Kidney (tissue), 14 donors: ENCODE data around the gene FBLN2. TPM values are rescaled to one million over a fixed set of nuclear protein-coding genes. Genes with fewer than 3 reads are reported as not detected.

ENCODE experiments used
- DNase-seq, 5 donors: peaks; one replicate each; pipeline ENCODE4 v3.0.0-alpha.2; 2013 to 2020
- FAIRE-seq: peaks from 2 replicates; lab custom pipeline; 2012; peaks lifted over from hg19 to GRCh38; lab: Jason Lieb, UNC
- H3K27ac ChIP-seq, 2 donors: one replicate each; pipeline ENCODE4 v1.7.0; 2013; ENCODE audit warnings: low read depth in 2 of 2, low read length in 2 of 2, inconsistent platforms in 1 of 2
- H3K27me3 ChIP-seq: one replicate; pipeline ENCODE4 v1.7.1; 2013; ENCODE audit warnings: low read length, inconsistent platforms; ENCODE audit not compliant: control insufficient read depth, insufficient read depth
- H3K36me3 ChIP-seq, 3 donors: one replicate each; pipeline versions ENCODE4 v1.7.0 to v1.7.1; 2013; ENCODE audit warnings: low read length in 3 of 3, control low read depth in 1 of 3, inconsistent platforms in 1 of 3; ENCODE audit not compliant: insufficient read depth in 3 of 3, control insufficient read depth in 2 of 3
- H3K4me1 ChIP-seq, 3 donors: one replicate each; pipeline versions ENCODE4 v1.7.0 to v1.7.1; 2013; ENCODE audit warnings: low read length in 3 of 3, inconsistent platforms in 1 of 3, low read depth in 1 of 3; ENCODE audit not compliant: control insufficient read depth in 2 of 3, insufficient read depth in 2 of 3
- H3K4me3 ChIP-seq, 3 donors: one replicate each; pipeline versions ENCODE4 v1.7.0 to v1.8.1; 2013; ENCODE audit warnings: low read length in 3 of 3, control low read depth in 1 of 3, inconsistent platforms in 1 of 3
- H3K9ac ChIP-seq, 3 donors: one replicate each; pipeline versions ENCODE4 v1.7.0 to v1.7.1; 2013; ENCODE audit warnings: low read length in 3 of 3, control low read depth in 1 of 3, inconsistent platforms in 1 of 3
- H3K9me3 ChIP-seq, 3 donors: one replicate each; pipeline versions ENCODE4 v1.7.0 to v1.7.1; 2013; ENCODE audit warnings: low read length in 3 of 3, control low read depth in 1 of 3, inconsistent platforms in 1 of 3; ENCODE audit not compliant: control insufficient read depth in 2 of 3, insufficient read depth in 1 of 3
- CTCF ChIP-seq: IDR thresholded peaks from 3 replicates; pipeline ENCODE4 v1.5.1; 2012; ENCODE audit warnings: mild to moderate bottlenecking, moderate library complexity, borderline replicate concordance; ENCODE audit not compliant: insufficient read depth; ENCODE audit errors: extremely low read depth
- intact Hi-C: fragments of 100-400 bp; cut with DNase I; formaldehyde crosslinking; loops from one replicate; pipeline ENCODE4 v1.11.1; 2022
- polyA plus RNA-seq: library from polyadenylated mRNA; stranded (reverse); fragments of 350-450 nt; fragmentation: Illumina TruSeq; extraction: RNeasy Lipid Tissue Mini Kit (QIAGEN cat#74804); gene quantifications from one replicate; pipeline ENCODE4 v1.2.3, GENCODE V29; 2014; ENCODE audit warnings: low read depth, low replicate concordance; ENCODE audit not compliant: insufficient read depth
- total RNA-seq: library from RNA; stranded (reverse); fragmentation: NEBNext Ultra II Directional; extraction: Animal tissue kit (Norgen Biotek cat#: 25700); gene quantifications from one replicate; pipeline ENCODE4 v1.2.1, GENCODE V29; 2021
- donor health status: control.
- donor health status: control.
- donor health status: control.
- donor health status: control.
- donor health status: control.
- donor health status: DM: yes; HTN: yes; CAD: no.
- donor health status: Normal renal cell carcinoma (clear cell type).

The FBLN2 gene
- total and polyA plus RNA-seq, 2 donors from 2014 or later, result 3.2 to 43.4 TPM

GRCh38 chr3:13624021-13624420 lies 75.1 kb downstream of the FBLN2 start:
- DNase-seq (peak in 1 of 5 donors; percentile 35), FAIRE-seq (no peak)
- Histone ChIP-seq H3K27ac (no peak overlapping the region), H3K27me3 (no peaks in the 10 kb centered on the region), H3K4me1 (no peaks in the 10 kb centered on the region), H3K9me3 (no peaks in the 10 kb centered on the region), H3K4me3 (no peak overlapping the region), H3K9ac (no peak overlapping the region), H3K36me3 (no peaks in the 10 kb centered on the region)
- no peak for TF ChIP-seq CTCF
- intact Hi-C loops, result no loop called here

GRCh38 chr3:13624671-13625125 lies 75.8 kb downstream of the FBLN2 start:
- no peaks in the 10 kb centered on the region for H3K27me3 ChIP-seq
- H3K4me1 ChIP-seq, result no peaks in the 10 kb centered on the region
- H3K27ac ChIP-seq, result no peak overlapping the region
- no peak overlapping the region for H3K4me3 ChIP-seq
- intact Hi-C loops, result no loop called here
- peak in 1 of 5 donors; percentile 56 for DNase-seq
- no peak for FAIRE-seq
- no peaks in the 10 kb centered on the region for H3K9me3 ChIP-seq
- H3K9ac ChIP-seq, result no peak overlapping the region
- no peaks in the 10 kb centered on the region for H3K36me3 ChIP-seq
- no peak for TF ChIP-seq CTCF

GRCh38 chr3:13626396-13626795 lies 77.5 kb downstream of the FBLN2 start:
- DNase-seq, result peak in 1 of 5 donors; percentile 46

More at GRCh38 chr3:13626396-13626795, 77.5 kb downstream of the FBLN2 start:
- intact Hi-C loops, result no loop called here
- no peaks in the 10 kb centered on the region for H3K36me3 ChIP-seq
- no peaks in the 10 kb centered on the region for H3K27me3 ChIP-seq
- H3K4me1 ChIP-seq, result no peaks in the 10 kb centered on the region
- TF ChIP-seq CTCF, result no peak
- H3K9ac ChIP-seq, result no peak overlapping the region
- H3K27ac ChIP-seq, result no peak overlapping the region
- H3K9me3 ChIP-seq, result no peaks in the 10 kb centered on the region
- no peak for FAIRE-seq
- H3K4me3 ChIP-seq, result no peak overlapping the region
